GM12878 (cell line): ENCODE data around the gene TDRD9. TPM values are rescaled to one million over a fixed set of nuclear protein-coding genes. Genes with fewer than 3 reads are reported as not detected.

Source experiments
- ATAC-seq: fragments of 200-7000 bp; cut with Tn5 transposase; 3 replicates; pipeline ENCODE4 v1.9.1; 2020; ENCODE audit warnings: mild to moderate bottlenecking, moderate library complexity
- BruUV-seq: library from RNA; stranded (reverse); fragments of 400-500 nt; replicated peaks from 2 replicates; lab custom pipeline; 2021; lab: Mats Ljungman, UMichigan
- CTCF ChIA-PET: fragments of 300-600 bp; sonication (Branson Sonifier 250); formaldehyde crosslinking; extraction: SDS; loops from one replicate; lab custom pipeline; 2021; ENCODE audit warnings: inconsistent platforms; lab: Yijun Ruan, JAX
- POLR2A ChIA-PET: fragments of 350-600 bp; formaldehyde crosslinking; extraction: SDS; loops from one replicate; lab custom pipeline; 2021; ENCODE audit warnings: inconsistent platforms; lab: Charles Lee
- RAD21 ChIA-PET: fragments of 300-600 bp; sonication (Branson Sonifier 250); formaldehyde crosslinking; loops from one replicate; lab custom pipeline; 2023; ENCODE audit warnings: antibody characterized with exemption; ENCODE audit not compliant: unreplicated experiment; lab: Charles Lee
- SMC1A ChIA-PET: fragments of 300-600 bp; sonication (Branson Sonifier 250); formaldehyde crosslinking; loops from one replicate; lab custom pipeline; 2023; ENCODE audit not compliant: unreplicated experiment, uncharacterized antibody; lab: Charles Lee
- DNase-seq: peaks from one replicate; pipeline ENCODE4 v3.0.0-alpha.2; 2011; ENCODE audit warnings: low read depth, low spot score
- FAIRE-seq: peaks from 3 replicates; lab custom pipeline; 2011; peaks lifted over from hg19 to GRCh38; lab: Jason Lieb, UNC
- H2AFZ ChIP-seq: 2 replicates; pipeline ENCODE4 v1.6.0; 2011; ENCODE audit warnings: low read depth, low read length, control low read depth; ENCODE audit not compliant: control insufficient read depth
- H3K27ac ChIP-seq: 2 replicates; pipeline ENCODE4 v1.5.1; 2011; ENCODE audit warnings: control low read depth; ENCODE audit not compliant: control insufficient read depth, insufficient read depth
- H3K27me3 ChIP-seq, 2 experiments: replicated peaks in 1 of 2; 2 replicates each; pipeline versions ENCODE4 v1.6.0 to v1.6.1; 2011; ENCODE audit warnings: low read length in 1 of 2; ENCODE audit not compliant: control insufficient read depth in 2 of 2, insufficient read depth in 2 of 2
- H3K36me3 ChIP-seq, 2 experiments: 2 replicates each; pipeline ENCODE4 v1.5.1; 2011; ENCODE audit warnings: low read length in 1 of 2; ENCODE audit not compliant: control insufficient read depth in 2 of 2, insufficient read depth in 2 of 2
- H3K4me1 ChIP-seq: 2 replicates; pipeline ENCODE4 v1.6.1; 2011; ENCODE audit warnings: mild to moderate bottlenecking, low read length, moderate library complexity, mixed read lengths; ENCODE audit not compliant: control insufficient read depth, insufficient read depth
- H3K4me2 ChIP-seq: 2 replicates; pipeline ENCODE4 v1.6.0; 2011; ENCODE audit warnings: control low read depth; ENCODE audit not compliant: control insufficient read depth, insufficient read depth
- H3K4me3 ChIP-seq: fragments of 200-600 bp; sonication (generic); 2 replicates; pipeline ENCODE4 v1.5.1; 2016
- H3K79me2 ChIP-seq: 2 replicates; pipeline ENCODE4 v1.6.0; 2011; ENCODE audit warnings: low read length; ENCODE audit not compliant: control insufficient read depth, insufficient read depth
- H3K9ac ChIP-seq: 2 replicates; pipeline ENCODE4 v1.8.0; 2011; ENCODE audit warnings: low read length, control low read depth, mixed read lengths; ENCODE audit not compliant: control insufficient read depth, insufficient read depth
- H3K9me3 ChIP-seq: replicated peaks from 3 replicates; pipeline ENCODE4 v1.5.1; 2011; ENCODE audit warnings: mild to moderate bottlenecking, low read length; ENCODE audit not compliant: control insufficient read depth, insufficient read depth
- H4K20me1 ChIP-seq: 2 replicates; pipeline ENCODE4 v1.6.0; 2011; ENCODE audit not compliant: control insufficient read depth, insufficient read depth
- BHLHE40 ChIP-seq, 2 experiments: fragments of 450-650 bp in 1 of 2; IDR thresholded peaks; 2 replicates each; pipeline ENCODE4 v1.6.1; 2011 to 2017; ENCODE audit warnings: low read depth in 2 of 2, borderline replicate concordance in 1 of 2, improper control_type of control experiment in 1 of 2, low read length in 1 of 2, mild to moderate bottlenecking in 1 of 2
- CBFB ChIP-seq: IDR thresholded peaks from 2 replicates; pipeline ENCODE4 v1.6.1; 2016; ENCODE audit warnings: antibody characterized with exemption, low read depth
- E2F4 ChIP-seq: IDR thresholded peaks from 2 replicates; pipeline ENCODE4 v1.6.1; 2012; ENCODE audit warnings: low read depth, low read length, improper control_type of control experiment
- ESRRA ChIP-seq: IDR thresholded peaks from 2 replicates; pipeline ENCODE4 v1.6.1; 2012; ENCODE audit warnings: mild to moderate bottlenecking, low read length, improper control_type of control experiment
- HDAC6 ChIP-seq: fragments of 200-600 bp; sonication (generic); IDR thresholded peaks from one replicate; pipeline ENCODE4 v1.8.0; 2017; ENCODE audit warnings: antibody characterized with exemption; ENCODE audit not compliant: unreplicated experiment
- MLLT1 ChIP-seq: fragments of 450-650 bp; IDR thresholded peaks from 2 replicates; pipeline ENCODE4 v1.6.1; 2016; ENCODE audit warnings: mild to moderate bottlenecking
- POLR2A ChIP-seq: IDR thresholded peaks from 2 replicates; pipeline ENCODE4 v1.6.1; 2011; ENCODE audit warnings: low read depth, mild to moderate bottlenecking, low read length
- PRDM15 ChIP-seq: fragments of 450-650 bp; formaldehyde crosslinking; IDR thresholded peaks from 2 replicates; pipeline ENCODE4 v1.4.0; 2020; ENCODE audit warnings: mild to moderate bottlenecking, moderate library complexity
- RCOR1 ChIP-seq: conservative IDR thresholded peaks from 2 replicates; pipeline ENCODE4 v1.6.1; 2012; ENCODE audit warnings: low read depth, low read length, improper control_type of control experiment
- TCF7 ChIP-seq: IDR thresholded peaks from 2 replicates; pipeline ENCODE4 v1.6.1; 2014; ENCODE audit warnings: antibody characterized with exemption, borderline replicate concordance
- ZBTB40 ChIP-seq: fragments of 450-650 bp; IDR thresholded peaks from 2 replicates; pipeline ENCODE4 v1.6.1; 2016; ENCODE audit warnings: mild to moderate bottlenecking, moderate library complexity, borderline replicate concordance
- ZZZ3 ChIP-seq: IDR thresholded peaks from 2 replicates; pipeline ENCODE4 v1.6.1; 2011; ENCODE audit warnings: low read depth; ENCODE audit not compliant: control insufficient read depth, insufficient read length
- WGBS: methylation state at CpG from one replicate; pipeline ENCODE4 v1.1.6; 2016; ENCODE audit warnings: low lambda C conversion rate; ENCODE audit not compliant: insufficient replicate concordance, insufficient coverage; ENCODE audit errors: missing lambda C conversion rate; 5-methylcytosine and 5-hydroxymethylcytosine counted together
- in situ Hi-C: fragments of 300-500 bp; cut with MboI; formaldehyde crosslinking; loops from 9 replicates; pipeline ENCODE4 v1.14.3; 2018; ENCODE audit warnings: mixed read lengths
- intact Hi-C: fragments of 100-400 bp; cut with micrococcal nuclease; formaldehyde crosslinking; loops from one replicate; pipeline ENCODE4 v1.14.2; 2022; ENCODE audit not compliant: unreplicated experiment
- polyA plus RNA-seq, 11 experiments: library from polyadenylated mRNA; depleted of rRNA in 4 of 11; unstranded in 6 of 11; stranded (reverse) in 5 of 11; fragments of >200 nt; fragmentation: Nextera tagmentation in 4 of 11; fragmentation: Illumina TruSeq in 1 of 11; extraction: Ambion mirVana in 4 of 11; extraction: Trizol in 1 of 11; gene quantifications; 1 replicate in 1 of 11; 2 replicates in 10 of 11; pipeline versions ENCODE4 v1.2.1 to v1.2.3, GENCODE V29; 2011 to 2016; ENCODE audit warnings: inconsistent platforms in 2 of 11, missing spikeins in 2 of 11, low read depth in 1 of 11
- total RNA-seq, 4 experiments: library from RNA; depleted of rRNA in 3 of 4; stranded (reverse); fragments of >200 nt in 3 of 4; fragmentation: Illumina TruSeq in 1 of 4; extraction: Trizol in 1 of 4; gene quantifications; 2 replicates each; pipeline versions ENCODE4 v1.2.1 to v1.2.3, GENCODE V29; 2013 to 2021

The TDRD9 gene
- total and polyA plus RNA-seq, 10 of the 15 experiments (the other 5 are each of a cell fraction or from before 2014, with no cell fraction given) = 0.12 TPM; not detected in 9

- no peak for ATAC-seq
- H3K9ac ChIP-seq = no peak overlapping the region
- no TSS peak for BruUV-seq
- ChIA-PET RAD21 (interaction anchor here (0.7 kb wide), 1 partner anchor 103 kb away, joined by 3 read pairs; no protein-coding TSS in a partner anchor), SMC1A (interaction anchor here (1.0 kb wide), 1 partner anchor 102 kb away, joined by 3 read pairs; no protein-coding TSS in a partner anchor), CTCF (interaction anchor here (4.7 kb wide), 1 partner anchor 100 kb away, joined by 81 read pairs; no protein-coding TSS in a partner anchor), POLR2A (no interaction called here)
- no peak overlapping the region for H3K4me2 ChIP-seq
- H3K9me3 ChIP-seq = no peaks in the 10 kb centered on the region
- no peaks in the 10 kb centered on the region for H3K79me2 ChIP-seq
- intact Hi-C loops (no loop called here), in situ Hi-C loops (no loop called here)
- peaks cover 1 to 5% of the 10 kb centered on the region in 2 experiments; a peak in 3 of 4 replicates for H3K36me3 ChIP-seq
- no peaks in the 10 kb centered on the region for H4K20me1 ChIP-seq
- H3K27me3 ChIP-seq = no peaks in the 10 kb centered on the region
- no peak for TF ChIP-seq ZZZ3
- no peak for TF ChIP-seq MLLT1
- TF ChIP-seq HDAC6 = no peak
- no peak for TF ChIP-seq ESRRA
- no peak for TF ChIP-seq CBFB
- TF ChIP-seq PRDM15 (CRISPR knock-in tag) = no peak
- no peak for TF ChIP-seq ZBTB40
- no peak for TF ChIP-seq E2F4
- no peak for TF ChIP-seq BHLHE40 (IDR thresholded peaks at IDR 0.05; ENCODE audit: borderline replicate concordance in 1 of 2, low read depth in 2 of 2, low read length in 1 of 2)
- no peak for TF ChIP-seq POLR2A
- no peak for TF ChIP-seq RCOR1
- no peak for TF ChIP-seq TCF7
- H3K4me3 ChIP-seq = no peak overlapping the region
- no peak for FAIRE-seq
- H3K4me1 ChIP-seq = no peaks in the 10 kb centered on the region
- no peak overlapping the region for H2AFZ ChIP-seq
- WGBS = 98% methylated on average over 4 of the region's 4 CpGs
- no peak for DNase-seq
- no peak overlapping the region for H3K27ac ChIP-seq
Measured at GRCh38 chr14:103908580-103908979, 19.7 kb upstream of the TDRD9 start.
